HEK293T (cell line): ENCODE measurements around the gene ARHGAP40.

Experiments
- CTCF ChIA-PET: fragments of 350-600 bp; formaldehyde crosslinking; extraction: SDS; loops from one replicate; lab custom pipeline; 2021; ENCODE audit warnings: antibody characterized with exemption, inconsistent platforms; lab: Yijun Ruan, JAX
- POLR2A ChIA-PET: fragments of 350-600 bp; formaldehyde crosslinking; extraction: SDS; loops from one replicate; lab custom pipeline; 2020; ENCODE audit warnings: antibody characterized with exemption, inconsistent platforms; lab: Yijun Ruan, JAX
- DNase-seq: peaks from one replicate; pipeline ENCODE4 v3.0.0; 2012; ENCODE audit warnings: mixed read lengths; ENCODE audit errors: extremely low spot score
- ARNT ChIP-seq: fragments of 450-650 bp; IDR thresholded peaks from 2 replicates; pipeline ENCODE4 v1.6.1; 2017; ENCODE audit warnings: mild to moderate bottlenecking
- BHLHE40 ChIP-seq: fragments of 450-650 bp; IDR thresholded peaks from 2 replicates; pipeline ENCODE4 v1.6.1; 2016; ENCODE audit warnings: mild to moderate bottlenecking, moderate library complexity, borderline replicate concordance
- CTBP1 ChIP-seq: fragments of 450-650 bp; IDR thresholded peaks from 2 replicates; pipeline ENCODE4 v1.6.1; 2016; ENCODE audit warnings: borderline replicate concordance
- ELF4 ChIP-seq: fragments of 450-650 bp; IDR thresholded peaks from 2 replicates; pipeline ENCODE4 v1.6.1; 2017; ENCODE audit warnings: antibody characterized with exemption
- FOXA1 ChIP-seq: fragments of 450-650 bp; IDR thresholded peaks from 2 replicates; pipeline ENCODE4 v1.6.1; 2016; ENCODE audit warnings: mild to moderate bottlenecking
- FOXK2 ChIP-seq: fragments of 450-650 bp; IDR thresholded peaks from 2 replicates; pipeline ENCODE4 v1.6.1; 2016; ENCODE audit warnings: mild to moderate bottlenecking
- FOXM1 ChIP-seq: fragments of 450-650 bp; IDR thresholded peaks from 2 replicates; pipeline ENCODE4 v1.6.1; 2017; ENCODE audit warnings: mild to moderate bottlenecking, borderline replicate concordance
- HDGF ChIP-seq: fragments of 450-650 bp; IDR thresholded peaks from 2 replicates; pipeline ENCODE4 v1.6.1; 2017; ENCODE audit warnings: antibody characterized with exemption, borderline replicate concordance
- L3MBTL2 ChIP-seq: fragments of 450-650 bp; conservative IDR thresholded peaks from 2 replicates; pipeline ENCODE4 v1.6.1; 2016; ENCODE audit warnings: mild to moderate bottlenecking
- LEF1 ChIP-seq: fragments of 450-650 bp; IDR thresholded peaks from 2 replicates; pipeline ENCODE4 v1.6.1; 2017; ENCODE audit warnings: mild to moderate bottlenecking, borderline replicate concordance
- NFRKB ChIP-seq: fragments of 450-650 bp; IDR thresholded peaks from 2 replicates; pipeline ENCODE4 v1.6.1; 2016; ENCODE audit warnings: mild to moderate bottlenecking, moderate library complexity
- PKNOX1 ChIP-seq: fragments of 450-650 bp; IDR thresholded peaks from 2 replicates; pipeline ENCODE4 v1.6.1; 2016
- SP1 ChIP-seq: fragments of 450-650 bp; IDR thresholded peaks from 2 replicates; pipeline ENCODE4 v1.6.1; 2017
- SUZ12 ChIP-seq: fragments of 450-650 bp; IDR thresholded peaks from 2 replicates; pipeline ENCODE4 v1.6.1; 2016; ENCODE audit warnings: mild to moderate bottlenecking
- TARDBP ChIP-seq: fragments of 450-650 bp; IDR thresholded peaks from 2 replicates; pipeline ENCODE4 v1.6.1; 2016
- ZNF384 ChIP-seq: fragments of 450-650 bp; IDR thresholded peaks from 2 replicates; pipeline ENCODE4 v1.6.1; 2016

Gene ARHGAP40

GRCh38 chr20:38617830-38618196 is 16.2 kb downstream of the ARHGAP40 start:
- no peak for TF ChIP-seq TARDBP
- TF ChIP-seq CTBP1, result no peak
- TF ChIP-seq SUZ12, result no peak
- TF ChIP-seq FOXA1, result no peak
- TF ChIP-seq PKNOX1, result no peak
- TF ChIP-seq FOXK2, result no peak
- TF ChIP-seq FOXM1, result no peak
- TF ChIP-seq NFRKB, result no peak
- no peak for TF ChIP-seq BHLHE40
- TF ChIP-seq LEF1, result no peak
- no peak for TF ChIP-seq L3MBTL2
- TF ChIP-seq HDGF, result no peak
- TF ChIP-seq ELF4, result no peak
- ChIA-PET POLR2A (no interaction called here), CTCF (no interaction called here)
- no peak for DNase-seq

- ChIA-PET POLR2A (no interaction called here), CTCF (no interaction called here)
- no peak for TF ChIP-seq FOXM1
- DNase-seq, result no peak
These were observed 18.8 kb downstream of the ARHGAP40 start for GRCh38 chr20:38620441-38620840.

- ChIA-PET CTCF (no interaction called here), POLR2A (no interaction called here)
- TF ChIP-seq L3MBTL2 (no peak), HDGF (no peak), SUZ12 (no peak), ARNT (no peak), ELF4 (no peak), BHLHE40 (no peak), FOXM1 (no peak), FOXK2 (no peak), LEF1 (no peak), TARDBP (no peak), PKNOX1 (no peak), NFRKB (no peak), SP1 (no peak), CTBP1 (no peak), ZNF384 (no peak), FOXA1 (no peak)
- DNase-seq, result no peak
These were observed 21.5 kb downstream of the ARHGAP40 start for GRCh38 chr20:38623061-38623460.

DNA sequence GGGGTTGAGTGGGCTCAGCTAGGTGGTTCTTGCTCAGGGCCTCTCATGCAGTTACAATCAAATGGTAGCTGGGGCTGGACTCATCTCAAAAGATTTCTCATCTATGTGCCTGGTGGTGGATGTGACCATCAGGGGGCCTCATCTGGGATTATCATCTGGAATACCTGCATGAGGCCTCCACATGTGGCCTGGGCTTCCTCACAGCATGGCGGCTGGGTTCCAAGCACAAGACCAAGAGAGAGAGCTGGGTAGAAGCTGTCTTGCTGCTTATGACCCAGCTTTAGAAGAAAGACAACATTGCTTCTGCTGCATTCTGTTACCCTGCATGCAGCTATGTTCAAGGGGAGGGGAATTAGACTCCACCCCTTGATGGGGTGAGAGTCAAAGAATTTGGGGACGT is 22.5 kb downstream of the ARHGAP40 start:
- ChIA-PET CTCF (no interaction called here), POLR2A (no interaction called here)
- TF ChIP-seq ARNT (no peak), SP1 (no peak), HDGF (no peak), ZNF384 (no peak), NFRKB (no peak), SUZ12 (no peak), CTBP1 (no peak), LEF1 (no peak), FOXK2 (no peak), TARDBP (no peak), FOXA1 (no peak), L3MBTL2 (no peak), FOXM1 (no peak)
- no peak for DNase-seq

DNA sequence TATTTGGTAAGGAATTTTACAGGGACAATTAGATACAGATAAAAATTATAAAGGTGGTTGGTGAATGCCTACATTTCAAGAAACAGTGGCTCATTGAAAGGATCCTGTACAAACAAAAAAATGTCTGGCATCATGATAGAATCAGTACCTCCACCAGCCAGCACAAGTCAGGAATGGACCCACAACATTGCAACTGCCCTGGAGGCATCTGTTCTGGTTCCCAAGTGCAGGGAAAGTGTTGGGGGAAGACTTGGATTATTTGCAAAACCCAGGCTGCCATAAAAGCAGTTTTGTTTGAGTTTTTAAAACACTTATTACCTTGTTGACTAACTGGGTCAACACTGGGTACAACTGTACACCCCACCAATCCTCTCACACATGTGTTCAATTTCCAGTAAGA is 24.3 kb downstream of the ARHGAP40 start:
- DNase-seq, result no peak
- ChIA-PET POLR2A (no interaction called here), CTCF (no interaction called here)
- no peak for TF ChIP-seq HDGF
- TF ChIP-seq L3MBTL2, result no peak
- TF ChIP-seq FOXK2, result no peak
- TF ChIP-seq ELF4, result no peak
- no peak for TF ChIP-seq ZNF384
- TF ChIP-seq SP1, result no peak
- no peak for TF ChIP-seq FOXA1
- no peak for TF ChIP-seq TARDBP
- TF ChIP-seq SUZ12, result no peak
- no peak for TF ChIP-seq LEF1
- TF ChIP-seq CTBP1, result no peak
- no peak for TF ChIP-seq NFRKB
- no peak for TF ChIP-seq BHLHE40
- no peak for TF ChIP-seq PKNOX1
- TF ChIP-seq ARNT, result no peak
- TF ChIP-seq FOXM1, result no peak

GRCh38 chr20:38626921-38627659 is 25.5 kb downstream of the ARHGAP40 start:
- CTCF ChIA-PET, result no interaction called here
- no peak for TF ChIP-seq BHLHE40
- no peak for TF ChIP-seq ZNF384
- TF ChIP-seq FOXA1, result no peak
- TF ChIP-seq SP1, result no peak
- no peak for TF ChIP-seq FOXK2
- no peak for TF ChIP-seq CTBP1
- TF ChIP-seq FOXM1, result no peak
- no peak for TF ChIP-seq ARNT
- no peak for TF ChIP-seq PKNOX1
- TF ChIP-seq HDGF, result no peak
- no peak for TF ChIP-seq SUZ12
- no peak for TF ChIP-seq LEF1
- TF ChIP-seq NFRKB, result no peak
- no peak for TF ChIP-seq ELF4
- TF ChIP-seq L3MBTL2, result no peak
- no peak for TF ChIP-seq TARDBP
- POLR2A ChIA-PET, result no interaction called here
- DNase-seq, result no peak
